ENCODE measurements around the gene CAPN14.

- TF ChIP-seq, protein P1, sequence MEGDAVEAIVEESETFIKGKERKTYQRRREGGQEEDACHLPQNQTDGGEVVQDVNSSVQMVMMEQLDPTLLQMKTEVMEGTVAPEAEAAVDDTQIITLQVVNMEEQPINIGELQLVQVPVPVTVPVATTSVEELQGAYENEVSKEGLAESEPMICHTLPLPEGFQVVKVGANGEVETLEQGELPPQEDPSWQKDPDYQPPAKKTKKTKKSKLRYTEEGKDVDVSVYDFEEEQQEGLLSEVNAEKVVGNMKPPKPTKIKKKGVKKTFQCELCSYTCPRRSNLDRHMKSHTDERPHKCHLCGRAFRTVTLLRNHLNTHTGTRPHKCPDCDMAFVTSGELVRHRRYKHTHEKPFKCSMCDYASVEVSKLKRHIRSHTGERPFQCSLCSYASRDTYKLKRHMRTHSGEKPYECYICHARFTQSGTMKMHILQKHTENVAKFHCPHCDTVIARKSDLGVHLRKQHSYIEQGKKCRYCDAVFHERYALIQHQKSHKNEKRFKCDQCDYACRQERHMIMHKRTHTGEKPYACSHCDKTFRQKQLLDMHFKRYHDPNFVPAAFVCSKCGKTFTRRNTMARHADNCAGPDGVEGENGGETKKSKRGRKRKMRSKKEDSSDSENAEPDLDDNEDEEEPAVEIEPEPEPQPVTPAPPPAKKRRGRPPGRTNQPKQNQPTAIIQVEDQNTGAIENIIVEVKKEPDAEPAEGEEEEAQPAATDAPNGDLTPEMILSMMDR (IDR thresholded peaks at IDR 0.05) = no peak
- TF ChIP-seq EP300 (IDR thresholded peaks at IDR 0.05) = no peak
- TF ChIP-seq POLR2A (IDR thresholded peaks at IDR 0.05) = no peak
- TF ChIP-seq POLR2AphosphoS5 (IDR thresholded peaks at IDR 0.05) = no peak
Observed at GRCh38 chr2:31260870-31261269, 43.6 kb upstream of the CAPN14 start.

All from gastroesophageal sphincter (tissue), 3 donors.